GM18951 (cell line): ENCODE results near the gene ETV6.

Experiments used
- POLR2A ChIP-seq: IDR thresholded peaks from 4 replicates; pipeline ENCODE4 v1.6.1; 2011; ENCODE audit warnings: mild to moderate bottlenecking; ENCODE audit not compliant: insufficient read length, insufficient read depth; ENCODE audit errors: extremely low read depth
- in situ Hi-C: fragments of 300-500 bp; cut with MboI; formaldehyde crosslinking; loops from one replicate; pipeline ENCODE4 v1.12.0; 2022; ENCODE audit warnings: low sequenced_read_pairs, mixed read lengths, inconsistent platforms; ENCODE audit not compliant: unreplicated experiment

ETV6 gene

GRCh38 chr12:11764837-11765236 lies 115.4 kb downstream of the ETV6 start:
- TF ChIP-seq POLR2A, result no peak
- in situ Hi-C loops, result no loop called here

GRCh38 chr12:11765421-11765816 lies 115.9 kb downstream of the ETV6 start:
- no peak for TF ChIP-seq POLR2A
- in situ Hi-C loops, result no loop called here

GRCh38 chr12:11765817-11766794 lies 116.6 kb downstream of the ETV6 start:
- in situ Hi-C loops, result no loop called here
- no peak for TF ChIP-seq POLR2A

GRCh38 chr12:11767029-11767724 lies 117.7 kb downstream of the ETV6 start:
- in situ Hi-C loops, result no loop called here
- no peak for TF ChIP-seq POLR2A

GRCh38 chr12:11767798-11768197 lies 118.3 kb downstream of the ETV6 start:
- TF ChIP-seq POLR2A, result no peak
- in situ Hi-C loops, result no loop called here

- TF ChIP-seq POLR2A, result no peak
- in situ Hi-C loops, result no loop called here
These were observed 118.9 kb downstream of the ETV6 start for GRCh38 chr12:11768233-11768965.

GRCh38 chr12:11769723-11770514 lies 120.4 kb downstream of the ETV6 start:
- in situ Hi-C loops, result no loop called here
- TF ChIP-seq POLR2A, result no peak

GRCh38 chr12:11771356-11771755 lies 121.9 kb downstream of the ETV6 start:
- in situ Hi-C loops, result no loop called here

GRCh38 chr12:11771895-11772502 lies 122.5 kb downstream of the ETV6 start:
- no peak for TF ChIP-seq POLR2A
- in situ Hi-C loops, result no loop called here

More at GRCh38 chr12:11771356-11771755, 121.9 kb downstream of the ETV6 start:
- TF ChIP-seq POLR2A, result no peak

- in situ Hi-C loops, result no loop called here
These were observed 124.6 kb downstream of the ETV6 start for GRCh38 chr12:11773889-11774677.

GRCh38 chr12:11774821-11775220 lies 125.3 kb downstream of the ETV6 start:
- no peak for TF ChIP-seq POLR2A
- in situ Hi-C loops, result no loop called here

More at GRCh38 chr12:11773889-11774677, 124.6 kb downstream of the ETV6 start:
- peak; percentile 1 for TF ChIP-seq POLR2A
